DMS153 (cell line): ENCODE data around the gene VPS8.

Source experiments
- DNase-seq: peaks from one replicate; lab custom pipeline; 2025; lab: John Stamatoyannopoulos, UW

The VPS8 gene

GRCh38 chr3:184784731-184785500 lies 27.1 kb upstream of the VPS8 start:
- no peak for DNase-seq

DNA sequence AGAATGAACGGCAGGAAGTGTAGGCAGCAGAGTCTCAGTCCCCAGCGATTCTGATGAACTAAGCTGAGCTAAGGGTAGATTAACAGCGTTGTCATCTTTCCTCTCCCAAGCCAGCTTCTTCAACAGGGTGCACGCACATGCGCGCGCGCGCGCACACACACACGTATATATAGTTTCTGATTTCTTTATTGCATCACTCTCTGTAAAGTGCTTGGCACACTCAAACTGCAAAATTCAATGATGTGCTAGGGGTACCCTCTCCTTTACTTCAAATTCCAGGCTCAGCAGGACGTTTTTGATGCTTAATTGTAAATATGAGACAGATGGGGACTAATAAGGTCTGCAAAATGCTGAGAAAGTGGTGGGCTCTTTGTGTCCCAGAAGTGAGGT lies 26.1 kb upstream of the VPS8 start:
- DNase-seq: no peak

GRCh38 chr3:184786280-184786941 lies 25.6 kb upstream of the VPS8 start:
- no peak for DNase-seq

GRCh38 chr3:184788751-184789150 lies 23.2 kb upstream of the VPS8 start:
- DNase-seq: no peak

DNA sequence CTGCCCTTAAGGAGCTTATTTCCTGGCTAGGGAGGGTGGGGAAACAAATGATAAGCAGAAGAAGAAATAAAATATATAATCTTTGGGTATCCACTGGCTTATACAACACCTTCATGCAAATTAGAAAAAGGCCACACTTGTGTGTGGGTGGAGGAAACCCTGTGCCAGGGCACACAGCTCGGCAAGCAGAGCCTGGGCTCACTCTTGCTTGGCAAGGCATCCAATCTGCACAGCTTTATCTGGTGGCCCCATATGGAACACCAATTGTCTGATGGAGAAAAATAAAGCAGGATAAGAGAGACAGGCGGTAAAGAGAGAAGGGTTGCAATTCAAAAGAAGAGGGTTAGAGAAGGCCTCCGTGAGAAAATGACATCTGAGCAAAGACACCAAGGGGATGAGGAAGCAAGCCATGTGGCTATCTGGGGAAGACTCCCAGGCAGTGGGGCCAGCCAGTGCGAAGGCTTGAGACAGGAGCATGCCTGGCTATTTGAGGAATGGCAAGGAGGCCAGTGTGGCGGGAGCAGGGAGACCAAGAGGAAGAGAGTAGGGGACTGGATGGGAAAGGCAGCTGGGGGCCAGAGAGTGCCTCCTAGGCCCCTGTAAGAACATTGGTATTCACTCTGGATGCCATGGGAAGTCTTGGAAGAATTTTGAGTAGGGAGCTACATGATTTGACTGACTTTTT lies 22.5 kb upstream of the VPS8 start:
- no peak for DNase-seq

GRCh38 chr3:184791171-184791570 lies 20.8 kb upstream of the VPS8 start:
- peak; percentile 83 for DNase-seq

GRCh38 chr3:184795522-184796190 lies 16.3 kb upstream of the VPS8 start:
- DNase-seq: no peak

- DNase-seq: no peak
Observed at GRCh38 chr3:184796551-184796950, 15.4 kb upstream of the VPS8 start.

DNA sequence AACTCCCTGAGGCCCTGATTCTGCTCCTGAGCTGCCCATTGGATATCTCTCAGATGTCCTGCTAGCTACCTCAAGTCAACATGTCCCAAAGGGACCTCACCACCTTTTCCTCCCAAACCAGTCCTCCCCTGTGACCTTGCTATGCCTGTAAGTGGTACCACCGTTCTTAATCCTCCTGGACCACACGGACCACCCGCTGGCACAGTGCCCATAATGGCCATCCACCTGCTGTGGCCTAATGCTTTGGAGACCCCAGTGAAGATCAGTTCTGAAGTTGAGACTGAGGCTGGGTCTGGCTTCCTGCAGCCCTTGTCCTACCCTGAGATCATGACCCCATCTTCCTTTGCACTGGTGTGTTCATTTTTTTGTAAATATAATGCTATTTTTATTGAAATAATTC lies 15.0 kb upstream of the VPS8 start:
- DNase-seq: no peak

- no peak for DNase-seq
Observed at GRCh38 chr3:184798120-184798519, 13.8 kb upstream of the VPS8 start.

GRCh38 chr3:184800349-184800930 lies 11.5 kb upstream of the VPS8 start:
- no peak for DNase-seq

DNA sequence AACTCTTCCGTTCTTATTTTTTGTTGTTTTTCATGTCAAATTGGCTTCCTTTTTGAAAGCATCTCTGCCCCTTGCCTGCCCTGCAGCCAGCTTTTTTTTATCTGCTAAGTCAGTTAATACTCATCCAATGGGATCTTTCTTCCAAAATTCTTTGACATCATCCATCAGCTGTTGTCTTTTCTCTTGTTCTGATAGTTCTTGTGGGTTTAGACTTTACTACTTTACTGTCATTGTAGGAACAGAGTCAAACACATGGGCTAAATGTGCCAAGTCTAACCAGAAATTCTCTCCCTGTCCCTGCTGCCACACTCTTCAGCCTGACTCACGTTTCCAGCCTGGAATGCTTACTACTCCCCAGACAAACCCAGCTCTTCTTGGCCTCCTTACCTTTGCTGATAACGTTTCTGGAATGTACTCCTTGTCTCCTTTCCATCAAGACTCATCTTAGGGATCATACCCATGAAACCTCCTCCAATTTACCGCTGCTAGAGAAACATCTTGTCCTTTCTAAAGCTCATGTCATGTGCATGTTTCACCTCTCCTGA lies 10.7 kb upstream of the VPS8 start:
- no peak for DNase-seq

- no peak for DNase-seq
Observed at GRCh38 chr3:184802150-184802549, 9.8 kb upstream of the VPS8 start.

DNA sequence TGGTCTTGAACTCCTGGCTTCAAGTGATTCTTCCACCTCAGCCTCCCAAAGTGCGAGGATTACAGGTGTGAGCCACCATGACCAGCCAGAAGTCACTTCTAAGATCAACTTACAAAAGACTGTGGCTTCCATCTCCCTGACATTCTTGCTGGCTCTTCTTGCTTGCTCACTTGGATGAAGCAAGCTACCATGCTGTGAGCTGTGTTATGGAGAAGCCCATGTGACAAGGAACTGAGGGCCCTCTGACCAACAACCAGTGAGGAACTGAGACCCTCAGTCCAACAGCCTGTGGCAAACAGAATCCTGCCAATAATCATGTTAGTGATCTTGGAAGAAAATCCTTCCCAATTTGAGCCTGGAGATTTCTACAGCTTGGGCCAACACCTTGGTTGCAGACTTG lies 7.2 kb upstream of the VPS8 start:
- DNase-seq: no peak

GRCh38 chr3:184805351-184806038 lies 6.5 kb upstream of the VPS8 start:
- DNase-seq: peak; percentile 78

DNA sequence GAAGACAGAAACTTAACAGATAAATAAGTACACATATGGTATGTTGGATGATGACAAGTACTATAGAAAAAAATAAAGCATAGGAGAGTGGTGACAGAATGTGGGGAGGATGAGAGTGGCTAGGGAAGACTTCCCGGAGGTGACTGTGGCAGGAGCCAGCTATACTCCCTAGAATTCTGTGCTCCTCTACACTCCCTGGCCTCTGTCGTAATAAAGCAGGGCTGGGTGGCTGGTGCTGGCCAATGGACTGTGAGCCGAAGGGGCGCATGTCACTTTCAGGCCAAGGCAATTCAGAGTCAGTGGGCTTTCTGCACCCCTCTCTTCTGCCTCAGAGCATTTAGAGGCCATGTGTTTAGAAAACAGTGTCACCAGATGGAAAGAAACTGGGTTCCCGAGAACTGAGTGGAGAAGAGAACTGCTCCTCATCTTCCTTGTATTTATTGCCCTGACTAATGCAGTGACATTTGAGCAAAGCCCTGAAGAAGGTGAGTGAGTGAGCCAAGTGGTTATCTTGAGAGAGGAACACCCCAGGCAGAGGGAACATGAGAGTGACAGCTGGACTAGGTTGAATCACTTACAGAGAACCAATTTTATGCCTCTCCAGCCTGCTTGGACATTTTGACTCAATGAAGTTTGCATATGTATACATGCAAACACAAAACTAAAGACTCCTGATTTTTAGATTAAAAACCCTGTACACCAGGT lies 5.2 kb upstream of the VPS8 start:
- no peak for DNase-seq

- DNase-seq: no peak
Observed at GRCh38 chr3:184807549-184807948, 4.4 kb upstream of the VPS8 start.

DNA sequence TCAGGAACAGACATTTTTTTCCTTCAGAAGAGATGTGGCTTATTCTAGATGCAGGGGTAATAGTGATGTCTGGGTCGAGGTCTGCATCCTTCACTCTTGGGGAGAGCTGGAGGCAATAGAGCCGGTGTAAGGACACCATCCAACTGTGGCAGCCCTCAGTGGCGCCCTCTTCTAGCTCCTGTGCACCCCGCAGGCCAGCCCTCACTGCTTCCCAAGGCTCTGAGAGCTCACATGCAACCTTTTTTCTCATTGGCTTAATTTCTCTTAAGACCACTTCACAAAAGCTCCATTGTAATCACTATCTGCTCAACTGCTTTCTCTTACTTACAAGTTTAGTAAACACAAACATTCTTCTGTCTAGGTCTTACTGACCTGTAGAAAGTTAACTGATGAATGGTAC lies 3.9 kb upstream of the VPS8 start:
- DNase-seq: no peak

GRCh38 chr3:184810146-184810545 lies 1.8 kb upstream of the VPS8 start:
- no peak for DNase-seq

- no peak for DNase-seq
Observed at GRCh38 chr3:184811034-184811433, 932 bp upstream of the VPS8 start.

- DNase-seq: no peak
Observed at GRCh38 chr3:184811663-184811998, 335 bp upstream of the VPS8 start.
